ENCODE results near the gene OLFM3.

DNA sequence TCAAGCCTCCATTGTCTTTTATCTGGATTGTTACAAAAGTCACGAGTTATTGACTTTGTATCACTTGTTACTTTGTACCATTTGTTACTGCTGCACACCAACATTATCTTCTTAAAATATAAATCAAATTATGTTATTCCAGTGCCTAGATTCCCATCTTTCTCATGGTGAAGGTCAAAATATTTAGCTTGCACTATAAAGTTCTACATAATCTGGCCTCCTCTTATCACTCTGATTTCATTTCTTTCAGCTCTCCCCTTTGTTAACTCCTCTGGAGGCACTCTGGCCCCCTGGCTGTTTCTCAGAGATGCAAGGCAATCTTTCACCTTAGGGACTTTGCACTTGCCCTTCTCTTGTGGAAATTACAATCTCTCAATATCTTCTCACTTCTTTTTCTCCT lies 143.8 kb downstream of the OLFM3 start:
- TF ChIP-seq, protein P1, sequence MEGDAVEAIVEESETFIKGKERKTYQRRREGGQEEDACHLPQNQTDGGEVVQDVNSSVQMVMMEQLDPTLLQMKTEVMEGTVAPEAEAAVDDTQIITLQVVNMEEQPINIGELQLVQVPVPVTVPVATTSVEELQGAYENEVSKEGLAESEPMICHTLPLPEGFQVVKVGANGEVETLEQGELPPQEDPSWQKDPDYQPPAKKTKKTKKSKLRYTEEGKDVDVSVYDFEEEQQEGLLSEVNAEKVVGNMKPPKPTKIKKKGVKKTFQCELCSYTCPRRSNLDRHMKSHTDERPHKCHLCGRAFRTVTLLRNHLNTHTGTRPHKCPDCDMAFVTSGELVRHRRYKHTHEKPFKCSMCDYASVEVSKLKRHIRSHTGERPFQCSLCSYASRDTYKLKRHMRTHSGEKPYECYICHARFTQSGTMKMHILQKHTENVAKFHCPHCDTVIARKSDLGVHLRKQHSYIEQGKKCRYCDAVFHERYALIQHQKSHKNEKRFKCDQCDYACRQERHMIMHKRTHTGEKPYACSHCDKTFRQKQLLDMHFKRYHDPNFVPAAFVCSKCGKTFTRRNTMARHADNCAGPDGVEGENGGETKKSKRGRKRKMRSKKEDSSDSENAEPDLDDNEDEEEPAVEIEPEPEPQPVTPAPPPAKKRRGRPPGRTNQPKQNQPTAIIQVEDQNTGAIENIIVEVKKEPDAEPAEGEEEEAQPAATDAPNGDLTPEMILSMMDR (IDR thresholded peaks at IDR 0.05; ENCODE audit: insufficient read depth, low read length) = no peak
- no peak for TF ChIP-seq POLR2AphosphoS5 (IDR thresholded peaks at IDR 0.05; ENCODE audit: low read depth)

All from HL-60 (cell line).